GM19395 (cell line): ENCODE data around the gene PDE8A.

Experiments used
- ATAC-seq: cut with Tn5 transposase; IDR thresholded peaks from one replicate; pipeline ENCODE4 v1.9.1; 2021; ENCODE audit warnings: mild to moderate bottlenecking, moderate library complexity; ENCODE audit not compliant: unreplicated experiment

The PDE8A gene, protein sequence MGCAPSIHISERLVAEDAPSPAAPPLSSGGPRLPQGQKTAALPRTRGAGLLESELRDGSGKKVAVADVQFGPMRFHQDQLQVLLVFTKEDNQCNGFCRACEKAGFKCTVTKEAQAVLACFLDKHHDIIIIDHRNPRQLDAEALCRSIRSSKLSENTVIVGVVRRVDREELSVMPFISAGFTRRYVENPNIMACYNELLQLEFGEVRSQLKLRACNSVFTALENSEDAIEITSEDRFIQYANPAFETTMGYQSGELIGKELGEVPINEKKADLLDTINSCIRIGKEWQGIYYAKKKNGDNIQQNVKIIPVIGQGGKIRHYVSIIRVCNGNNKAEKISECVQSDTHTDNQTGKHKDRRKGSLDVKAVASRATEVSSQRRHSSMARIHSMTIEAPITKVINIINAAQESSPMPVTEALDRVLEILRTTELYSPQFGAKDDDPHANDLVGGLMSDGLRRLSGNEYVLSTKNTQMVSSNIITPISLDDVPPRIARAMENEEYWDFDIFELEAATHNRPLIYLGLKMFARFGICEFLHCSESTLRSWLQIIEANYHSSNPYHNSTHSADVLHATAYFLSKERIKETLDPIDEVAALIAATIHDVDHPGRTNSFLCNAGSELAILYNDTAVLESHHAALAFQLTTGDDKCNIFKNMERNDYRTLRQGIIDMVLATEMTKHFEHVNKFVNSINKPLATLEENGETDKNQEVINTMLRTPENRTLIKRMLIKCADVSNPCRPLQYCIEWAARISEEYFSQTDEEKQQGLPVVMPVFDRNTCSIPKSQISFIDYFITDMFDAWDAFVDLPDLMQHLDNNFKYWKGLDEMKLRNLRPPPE

DNA sequence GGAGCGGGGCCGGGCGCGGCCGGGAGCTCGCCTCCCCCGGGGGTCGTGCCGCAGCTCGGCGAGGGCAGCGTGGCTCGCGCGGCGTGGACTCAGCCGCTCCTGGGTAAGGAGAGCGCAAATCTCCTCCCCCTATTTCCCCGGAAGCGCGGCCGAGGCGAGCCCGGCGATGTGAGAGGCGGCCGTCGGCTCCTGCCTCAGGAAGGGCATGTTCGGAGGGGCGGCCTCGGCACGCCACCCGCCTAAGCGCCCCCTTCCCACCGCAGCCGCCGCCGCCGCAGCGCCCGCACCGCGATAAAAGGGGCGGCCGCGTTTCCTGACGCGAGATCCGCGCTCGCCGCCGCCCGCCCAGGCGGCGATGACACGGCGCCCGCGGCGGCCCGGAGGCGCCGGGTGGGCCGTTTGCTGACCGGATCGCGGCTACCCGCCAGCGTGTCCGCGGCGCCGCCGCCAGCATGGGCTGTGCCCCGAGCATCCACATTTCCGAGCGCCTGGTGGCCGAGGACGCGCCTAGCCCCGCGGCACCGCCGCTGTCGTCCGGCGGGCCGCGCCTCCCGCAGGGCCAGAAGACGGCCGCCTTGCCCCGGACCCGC lies at the start of gene PDE8A:
PDE8A (plus strand) TSS at position 146 of the 590 bp plus-strand sequence; CDS start at position 453, 307 bp downstream.
- ATAC-seq: peak; percentile 26

DNA sequence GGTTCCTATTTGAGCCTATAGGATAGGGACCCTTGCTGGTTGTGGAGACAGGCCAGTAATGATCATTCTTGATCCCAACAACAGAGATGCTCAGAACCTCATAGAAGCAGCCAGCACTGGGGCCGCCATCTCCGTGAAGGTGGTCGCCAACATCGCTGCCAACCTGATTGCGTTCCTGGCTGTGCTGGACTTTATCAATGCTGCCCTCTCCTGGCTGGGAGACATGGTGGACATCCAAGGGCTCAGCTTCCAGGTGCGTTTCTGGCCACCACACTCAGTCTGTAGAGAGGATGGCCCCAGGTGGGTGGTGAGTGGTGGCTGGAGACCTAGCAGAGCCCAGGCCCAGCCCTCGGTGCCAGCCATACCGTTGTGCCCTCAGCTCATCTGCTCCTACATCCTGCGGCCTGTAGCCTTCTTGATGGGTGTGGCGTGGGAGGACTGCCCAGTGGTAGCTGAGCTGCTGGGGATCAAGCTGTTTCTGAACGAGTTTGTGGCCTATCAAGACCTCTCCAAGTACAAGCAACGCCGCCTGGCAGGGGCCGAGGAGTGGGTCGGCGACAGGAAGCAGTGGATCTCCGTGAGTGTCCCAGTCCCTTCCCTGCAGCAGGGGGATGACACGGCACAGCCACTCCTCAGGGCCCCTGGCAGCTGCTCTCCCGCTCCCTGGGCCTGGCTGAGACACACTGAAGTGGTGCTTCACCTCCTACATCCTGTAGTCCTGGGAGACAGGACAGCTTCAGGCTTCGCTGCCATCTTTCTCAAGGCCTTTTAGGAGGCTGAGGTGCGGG lies 46.5 kb upstream of the PDE8A start:
- no peak for ATAC-seq

DNA sequence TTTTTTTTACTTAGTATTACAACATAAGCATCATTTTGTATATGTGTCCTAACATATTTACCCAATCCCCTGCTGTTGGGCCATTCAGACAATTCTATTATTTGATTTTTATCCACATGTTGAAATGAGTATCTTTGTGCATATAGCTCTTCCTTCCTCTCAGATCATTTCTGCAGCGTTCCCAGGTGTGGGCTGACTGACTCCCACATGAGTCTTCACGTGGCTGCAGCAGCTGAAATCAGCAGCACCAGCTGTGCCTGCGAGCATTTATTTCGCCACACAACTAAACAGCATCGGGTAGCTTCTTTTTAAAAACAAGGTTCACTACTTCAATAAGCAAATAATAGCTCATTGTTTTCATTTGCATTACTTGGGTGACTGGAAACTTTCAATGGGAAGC lies 44.5 kb upstream of the PDE8A start:
- no peak for ATAC-seq

DNA sequence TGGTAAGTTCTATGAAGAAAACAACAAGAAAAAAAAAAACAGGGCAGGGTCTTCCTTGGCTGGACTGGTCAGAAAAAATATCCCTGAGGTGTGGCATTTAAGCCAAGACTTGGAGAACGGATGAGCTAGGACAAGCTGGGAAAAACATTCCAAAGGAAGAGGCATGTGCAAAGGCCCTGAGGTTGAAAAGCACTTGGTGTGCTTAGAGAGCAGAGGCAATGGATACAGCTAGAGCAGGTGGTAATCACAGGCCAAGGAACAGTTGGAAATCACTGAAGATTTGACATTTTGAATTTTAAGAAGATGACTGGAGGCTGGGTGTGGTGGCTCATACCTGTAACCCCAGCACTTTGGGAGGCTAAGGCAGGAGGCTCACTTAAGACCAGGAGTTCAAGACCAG lies 42.9 kb upstream of the PDE8A start:
- no peak for ATAC-seq

DNA sequence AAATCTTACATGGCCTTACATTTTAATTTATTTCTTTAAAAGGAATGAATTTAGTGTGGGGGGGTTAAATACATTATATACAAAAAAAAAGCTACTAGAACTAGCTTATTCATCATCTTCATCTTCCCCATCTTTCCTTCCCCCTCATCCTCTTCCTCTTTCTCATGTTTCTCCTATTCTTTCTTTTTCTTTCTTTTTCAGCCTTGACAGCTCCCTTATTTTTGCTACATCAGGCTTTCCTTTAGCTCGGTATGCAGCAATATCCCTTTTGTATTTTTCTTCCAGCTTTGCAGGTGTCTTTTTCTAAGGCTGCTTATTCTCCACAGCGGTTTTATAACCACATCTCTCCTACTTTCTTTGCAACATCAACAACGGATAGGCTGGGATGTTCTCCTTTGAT lies 41.3 kb upstream of the PDE8A start:
- no peak for ATAC-seq

DNA sequence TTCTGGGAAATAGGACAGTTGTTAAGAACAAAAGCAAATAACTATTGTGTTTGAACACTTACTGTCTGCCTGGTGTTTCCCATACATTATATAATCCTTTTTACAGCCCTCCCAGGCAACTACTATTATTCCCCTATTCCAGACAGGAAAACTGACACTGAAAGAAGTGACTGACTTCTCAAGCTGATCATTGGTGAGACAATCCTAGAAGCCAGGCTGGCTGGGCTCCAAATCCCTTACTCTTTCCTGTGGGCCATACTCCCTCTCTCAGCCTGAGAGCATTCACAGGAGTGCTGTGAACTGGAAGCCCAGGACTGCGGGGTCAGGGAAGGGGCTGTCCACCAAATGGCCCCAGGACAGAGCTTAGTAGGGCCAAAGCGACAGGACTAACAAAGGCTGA lies 39.2 kb upstream of the PDE8A start:
- ATAC-seq: no peak

DNA sequence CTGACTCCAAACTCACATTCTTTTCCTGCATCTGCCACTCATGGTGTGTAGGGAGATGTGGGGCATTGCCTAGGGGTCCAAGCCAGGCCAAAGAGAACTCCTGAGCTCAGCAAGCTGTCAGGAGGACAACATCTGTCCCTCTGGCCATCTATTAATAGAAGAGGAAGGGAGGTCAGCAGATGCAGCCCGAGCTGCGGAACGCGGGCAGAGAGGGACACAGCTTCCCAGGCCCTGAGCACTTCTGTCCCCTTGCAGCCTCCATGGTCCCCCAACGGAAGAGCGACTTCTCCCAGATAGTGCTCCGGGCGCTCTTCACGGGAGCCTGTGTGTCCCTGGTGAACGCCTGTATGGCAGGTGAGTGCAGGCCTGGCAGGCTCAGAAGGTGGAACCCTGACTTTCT lies 37.3 kb upstream of the PDE8A start:
- no peak for ATAC-seq

DNA sequence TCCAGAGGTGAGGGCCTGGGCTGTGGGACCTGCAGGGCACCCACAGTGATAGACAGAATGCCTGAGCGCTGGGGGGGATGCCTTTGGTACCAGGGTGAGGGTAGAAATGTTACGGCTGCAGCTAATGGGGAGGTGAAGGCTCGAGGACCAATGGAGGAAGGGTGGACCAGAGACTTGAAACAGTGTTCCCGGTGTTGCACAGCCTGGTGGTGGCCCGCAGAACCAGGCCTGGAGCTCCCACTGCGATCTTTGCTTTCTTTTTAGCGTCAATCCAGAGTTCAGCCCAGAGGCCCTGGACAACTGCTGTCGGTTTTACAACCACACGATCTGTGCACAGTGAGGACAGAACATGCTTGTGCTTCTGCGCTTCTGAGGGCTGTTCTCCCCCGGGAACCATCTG lies 36.8 kb upstream of the PDE8A start:
- no peak for ATAC-seq

DNA sequence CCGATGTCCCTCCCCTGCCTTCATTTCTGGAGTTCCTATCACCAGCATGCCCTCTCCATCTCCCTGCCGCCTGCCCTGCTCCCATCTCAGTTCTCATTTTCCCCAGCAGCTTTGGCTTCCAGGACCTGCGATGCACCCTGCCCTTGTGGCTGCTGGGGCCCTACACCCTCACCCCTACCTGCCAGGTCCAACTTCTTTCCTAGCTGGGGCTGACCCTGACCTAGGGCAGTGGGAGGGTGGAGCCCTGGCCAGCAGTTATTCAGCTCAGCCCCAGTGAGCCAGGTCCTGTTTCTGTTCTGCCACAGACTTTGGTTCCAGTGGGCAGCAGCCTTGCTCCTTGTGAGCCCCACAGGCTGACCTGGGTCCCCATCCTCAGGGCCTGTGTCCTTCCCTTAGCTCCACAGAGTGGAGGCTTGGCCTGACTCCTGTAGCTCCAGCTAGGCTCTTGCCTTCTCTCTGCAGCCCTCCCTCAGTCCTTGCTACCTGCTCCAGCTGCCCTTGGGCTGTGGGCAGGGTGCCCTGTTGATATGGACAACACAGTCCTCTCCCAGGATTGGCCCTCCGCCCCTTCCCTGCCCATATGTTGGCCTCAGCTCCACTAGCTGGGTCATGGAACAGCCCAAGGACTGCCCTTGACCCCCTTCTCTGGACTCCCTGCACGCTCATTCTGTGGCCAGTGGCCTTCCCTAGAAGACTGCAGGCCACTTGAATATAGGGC lies 34.7 kb upstream of the PDE8A start:
- ATAC-seq: no peak

DNA sequence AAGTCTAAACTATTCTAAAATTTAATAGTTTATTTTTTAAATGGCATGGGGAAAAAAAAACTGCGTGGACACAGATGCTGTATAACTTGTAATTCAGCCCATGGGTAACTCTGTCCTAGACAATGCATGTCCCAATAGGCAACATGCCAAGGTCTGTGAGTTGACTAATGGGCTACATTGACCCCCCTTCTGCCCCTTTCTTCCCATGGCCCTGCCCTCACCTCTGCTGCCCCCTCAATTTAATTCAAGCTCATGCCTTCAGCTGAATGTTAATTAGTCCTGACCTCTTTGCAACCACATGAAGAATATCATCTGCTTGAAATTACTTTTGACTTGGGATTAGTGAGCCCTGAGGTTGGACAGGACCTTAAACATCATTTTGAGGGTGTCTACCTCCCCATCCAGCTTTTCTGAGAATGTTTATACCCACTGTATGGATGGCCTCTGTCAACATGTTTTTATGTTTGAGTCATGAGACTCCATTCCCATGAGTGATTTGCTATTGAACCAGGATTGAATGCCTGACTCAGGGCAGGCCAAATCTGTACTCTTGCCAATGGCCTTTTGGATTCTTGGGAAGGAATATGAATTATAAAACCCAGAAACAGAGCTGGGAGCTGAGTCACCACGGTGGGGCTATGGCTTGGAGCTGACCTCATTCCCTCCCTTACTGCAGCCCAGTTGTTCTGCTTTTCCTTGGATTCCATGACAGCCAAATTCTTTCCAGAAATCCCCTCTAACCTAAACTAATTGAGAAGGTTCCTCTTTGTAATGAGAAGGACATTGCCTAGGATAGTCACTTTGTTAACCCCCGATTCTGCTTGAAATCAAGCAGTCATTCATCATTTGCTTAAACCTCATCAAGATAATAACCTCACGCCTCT lies 33.5 kb upstream of the PDE8A start:
- no peak for ATAC-seq

DNA sequence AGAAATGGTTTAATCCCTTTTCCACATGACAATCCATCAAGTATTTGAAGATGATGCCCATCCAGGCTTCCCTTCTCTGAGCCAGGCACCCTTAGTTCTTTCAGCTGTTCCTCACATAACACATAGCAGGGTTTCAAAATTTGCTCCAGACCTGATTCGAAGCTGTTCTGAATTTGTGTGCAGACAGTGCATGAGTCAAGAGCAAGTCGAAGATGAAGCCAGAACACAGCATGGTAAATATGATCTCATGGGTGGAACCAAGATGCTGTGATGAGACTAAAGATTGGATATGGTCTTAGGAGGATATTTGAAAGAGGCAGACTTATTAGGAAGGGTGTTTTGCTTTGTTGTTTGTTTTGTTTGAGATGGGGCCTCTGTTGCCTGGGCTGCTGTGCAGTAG lies 32.6 kb upstream of the PDE8A start:
- no peak for ATAC-seq

DNA sequence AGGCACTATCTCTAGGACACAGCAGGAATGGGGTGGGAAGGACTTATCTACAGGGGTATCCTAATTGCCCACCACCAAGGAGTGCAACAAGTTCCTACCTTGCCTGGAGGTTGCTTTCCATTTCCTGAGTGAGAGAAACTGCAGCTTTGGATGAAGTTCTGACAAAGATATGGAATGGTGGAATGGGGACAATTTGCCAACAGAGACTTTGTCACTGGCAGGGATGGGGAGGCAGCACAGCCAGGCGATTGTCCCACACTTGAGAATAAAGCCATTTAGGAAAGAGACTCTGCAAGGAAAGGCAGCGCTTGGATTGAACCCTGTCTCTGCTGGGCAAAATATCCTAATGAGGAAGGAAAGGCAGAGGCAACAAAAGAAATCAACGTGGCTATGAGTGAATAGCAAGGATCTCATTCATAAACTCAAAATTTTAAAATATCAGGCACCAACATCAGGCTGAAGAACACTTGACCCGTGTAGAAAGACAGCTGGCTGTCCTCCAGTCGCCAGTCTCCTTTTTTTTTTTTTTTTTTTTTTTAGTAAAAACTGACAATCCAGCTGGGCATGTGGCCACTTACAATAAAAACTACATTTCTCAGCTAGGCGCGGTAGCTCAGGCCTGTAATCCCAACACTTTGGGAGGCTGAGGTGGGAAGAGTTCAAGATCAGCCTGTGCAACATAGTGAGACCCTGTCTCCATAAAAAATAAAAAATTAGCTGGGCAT lies 31.6 kb upstream of the PDE8A start:
- no peak for ATAC-seq

DNA sequence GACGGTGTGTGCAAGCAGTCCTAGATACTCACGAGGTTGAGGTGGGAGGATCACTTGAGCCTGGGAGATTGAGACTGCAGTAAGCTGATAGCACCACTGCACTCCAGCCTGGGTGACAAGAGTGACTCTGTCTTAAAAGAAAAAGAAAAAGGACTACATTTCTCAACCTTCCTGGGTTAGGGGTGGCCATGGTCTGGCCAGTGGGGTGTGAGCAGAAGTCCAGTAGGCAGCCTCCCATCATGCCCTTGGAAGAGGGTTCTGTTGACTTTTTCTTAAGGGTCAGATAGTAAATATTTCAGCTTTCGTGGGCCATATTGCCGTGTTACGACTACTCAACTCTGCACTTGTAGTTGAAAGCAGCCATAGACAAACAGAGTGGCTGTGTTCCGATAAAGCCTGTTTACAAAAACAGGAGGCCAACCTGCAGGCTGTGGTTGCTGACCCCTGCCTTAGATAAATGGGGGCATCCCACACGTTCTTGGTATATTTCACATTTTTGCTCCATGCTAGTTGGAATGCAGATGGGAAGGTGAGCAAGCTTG lies 31.0 kb upstream of the PDE8A start:
- no peak for ATAC-seq

DNA sequence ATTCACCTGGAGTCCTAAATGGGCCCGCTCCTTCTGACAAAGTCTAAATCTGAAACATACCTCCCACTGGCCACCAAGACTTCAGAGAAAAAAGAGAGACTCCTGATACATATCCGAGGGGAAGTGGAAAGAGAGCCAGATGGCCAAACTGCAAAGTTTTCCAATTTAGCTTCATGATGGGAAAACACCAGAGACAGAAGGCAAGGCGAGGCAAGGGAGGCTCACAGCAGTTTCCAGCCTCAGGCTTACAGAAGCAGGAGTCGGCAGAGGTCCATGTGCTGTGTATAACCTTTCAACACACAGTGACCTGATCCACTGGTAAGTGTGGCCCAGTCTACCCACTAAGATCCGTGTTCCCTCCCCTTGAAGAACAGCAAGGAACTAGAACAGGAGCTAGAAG lies 29.9 kb upstream of the PDE8A start:
- ATAC-seq: no peak

DNA sequence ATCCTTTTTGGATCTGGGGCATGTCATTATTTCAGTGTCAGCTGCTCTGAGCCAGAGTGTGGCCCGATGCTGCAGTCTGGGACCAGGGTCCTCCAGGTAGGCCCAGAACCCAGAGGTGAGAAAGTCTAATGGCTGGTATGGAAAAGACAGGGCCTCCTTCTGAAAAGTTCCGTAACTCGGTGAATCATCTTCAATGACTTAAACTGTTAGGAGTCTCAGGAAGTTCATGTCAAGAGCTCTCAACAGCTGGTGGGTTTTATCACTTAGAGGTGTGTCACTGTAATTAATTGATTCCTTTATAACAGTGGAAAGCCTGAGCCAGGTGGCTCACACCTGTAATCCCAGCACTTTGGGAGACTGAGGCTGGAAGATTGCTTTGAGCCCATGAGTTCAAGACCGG lies 28.5 kb upstream of the PDE8A start:
- no peak for ATAC-seq

DNA sequence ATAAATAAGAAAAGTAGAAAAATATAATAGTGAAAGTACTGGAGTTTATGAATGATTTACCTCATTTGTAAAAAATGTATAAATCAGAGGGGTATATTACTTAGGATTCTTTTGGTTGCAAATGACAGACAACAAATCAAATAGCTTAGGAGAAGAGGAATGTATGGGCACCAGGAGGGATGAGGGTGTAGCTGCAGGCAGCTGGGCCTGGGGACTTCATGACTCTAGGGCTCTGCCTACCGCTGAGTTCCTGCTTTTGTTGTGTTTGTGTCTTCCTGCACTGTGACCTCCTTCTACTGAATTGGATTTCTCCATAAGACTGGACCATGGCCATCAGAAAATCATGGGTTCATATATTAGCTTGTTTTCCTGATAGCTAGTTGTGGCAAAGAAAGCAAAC lies 27.9 kb upstream of the PDE8A start:
- ATAC-seq: no peak

DNA sequence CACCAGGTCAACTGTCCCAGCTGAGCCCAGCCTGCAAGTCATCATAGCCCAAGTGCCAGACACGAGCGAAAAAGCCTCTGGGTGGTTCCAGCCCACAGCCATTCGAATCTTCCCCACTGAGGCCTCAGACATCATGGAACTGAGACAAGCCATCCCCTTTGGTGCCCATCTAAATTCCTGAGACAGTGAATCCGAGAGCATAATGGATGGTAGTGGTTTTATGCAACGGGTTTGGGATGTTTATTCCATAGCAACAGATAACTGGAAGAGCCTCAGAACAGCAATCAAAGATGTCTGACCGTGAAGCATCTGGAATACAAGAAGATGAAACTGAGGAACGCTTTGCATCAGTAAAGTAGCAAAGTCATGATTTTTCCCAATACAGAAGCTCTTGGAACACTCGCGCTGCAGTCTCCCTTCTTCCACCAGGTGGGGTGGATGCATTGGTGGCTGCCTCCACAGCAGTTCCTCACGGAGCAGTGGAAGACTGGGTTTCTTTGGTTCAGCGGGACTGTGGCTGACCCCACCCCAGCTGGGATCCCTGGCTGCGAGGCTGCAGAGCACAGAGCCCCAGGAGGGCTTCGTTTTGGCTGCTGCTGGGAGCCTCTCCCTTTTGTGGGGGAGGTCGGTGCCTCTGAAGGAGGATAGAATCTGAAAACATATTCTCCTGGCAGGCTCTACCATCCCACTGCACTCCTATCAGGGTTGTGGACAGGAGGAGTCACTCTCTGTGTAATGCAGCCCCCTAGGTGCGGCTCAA lies 26.4 kb upstream of the PDE8A start:
- peak; percentile 53 for ATAC-seq

DNA sequence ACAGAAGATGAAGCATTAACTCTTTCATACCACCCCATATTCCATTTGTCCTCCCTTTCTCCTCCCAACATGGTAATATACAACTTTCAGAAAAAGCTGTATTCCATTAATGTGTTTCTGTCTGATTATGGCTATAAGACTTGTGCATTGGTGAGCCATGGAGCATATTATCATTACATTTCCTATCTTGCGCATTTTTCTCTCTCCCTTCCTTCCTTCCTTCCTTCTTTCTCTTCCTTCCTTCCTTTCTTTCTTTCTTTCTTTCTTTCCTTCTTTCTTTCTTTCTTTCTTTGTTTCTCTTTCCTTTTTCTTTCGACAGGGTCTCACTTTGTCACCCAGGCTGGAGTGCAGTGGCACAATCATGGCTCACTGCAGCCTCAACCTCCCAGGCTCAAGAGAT lies 25.5 kb upstream of the PDE8A start:
- ATAC-seq: no peak
